GM19240 (cell line): Measurements from ENCODE around the gene CDC20B.
"Not testable (repeated sequence)": the region's sequence is repeated elsewhere in the genome, so short reads cannot be mapped to it uniquely, and the experiment has no call there.

Experiments used
- DNase-seq: peaks from one replicate; pipeline ENCODE4 v3.0.0; 2011; ENCODE audit warnings: low spot score; ENCODE audit not compliant: insufficient read length

The CDC20B gene

DNA sequence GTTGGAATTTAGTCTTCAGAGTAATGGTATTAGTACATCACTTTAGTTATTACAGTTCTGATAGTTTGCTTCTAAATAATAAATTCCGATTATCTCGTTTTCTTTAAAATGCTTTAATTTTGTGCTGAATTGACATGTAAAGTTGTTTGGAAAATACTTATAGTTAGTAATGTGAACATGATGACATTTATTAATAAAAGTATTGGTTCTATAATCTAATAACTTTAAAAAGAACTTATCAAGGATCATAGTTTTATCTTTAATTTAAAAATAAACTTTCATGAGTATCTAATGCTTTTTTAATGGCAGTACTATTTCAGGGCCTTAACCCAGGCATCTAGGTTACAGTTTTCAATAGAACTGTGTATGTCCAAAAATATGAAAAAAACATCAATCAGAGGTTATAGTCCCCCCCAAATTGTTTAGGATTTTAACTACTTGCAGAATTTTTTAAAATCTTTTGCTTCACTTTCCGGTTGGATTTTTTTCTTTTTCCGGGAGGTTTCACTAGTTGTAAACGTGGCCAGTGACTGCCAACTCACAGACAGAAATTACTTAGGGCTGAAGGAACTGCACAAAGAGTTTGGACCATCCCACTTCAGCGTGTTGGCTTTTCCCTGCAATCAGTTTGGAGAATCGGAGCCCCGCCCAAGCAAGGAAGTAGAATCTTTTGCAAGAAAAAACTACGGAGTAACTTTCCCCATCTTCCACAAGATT, 12.3 kb downstream of the CDC20B start:
- no peak for DNase-seq

DNA sequence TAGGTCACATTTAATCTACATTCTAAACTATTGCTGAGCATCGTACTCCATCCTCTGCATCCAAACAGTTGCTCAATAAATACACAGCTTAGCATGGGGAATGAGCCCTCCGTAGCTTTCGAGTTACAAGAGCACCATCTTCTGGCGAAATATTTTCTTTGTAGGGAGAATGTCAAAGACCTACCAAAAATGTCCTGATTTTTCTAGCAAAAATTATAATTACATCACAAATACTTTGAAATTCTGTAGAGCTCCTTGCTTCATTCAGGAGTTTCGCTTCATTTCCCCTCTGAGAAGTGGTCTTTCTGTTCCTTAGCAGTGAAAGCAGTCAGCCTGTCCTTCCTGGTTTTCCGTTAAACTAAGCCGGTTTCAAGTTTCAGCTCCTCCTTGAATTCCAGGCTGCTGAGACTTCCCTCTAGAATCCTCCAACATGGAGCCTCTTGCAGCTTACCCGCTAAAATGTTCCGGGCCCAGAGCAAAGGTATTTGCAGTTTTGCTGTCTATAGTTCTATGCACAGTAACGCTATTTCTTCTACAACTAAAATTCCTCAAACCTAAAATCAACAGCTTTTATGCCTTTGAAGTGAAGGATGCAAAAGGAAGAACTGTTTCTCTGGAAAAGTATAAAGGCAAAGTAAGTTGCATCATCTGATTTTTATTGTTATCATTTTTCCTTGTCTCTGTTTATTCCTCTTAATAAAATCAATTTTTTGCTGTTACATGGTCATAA, 13.0 kb downstream of the CDC20B start, which contains the start of gene GPX8:
Gene GPX8 (plus strand): TSS at position 409 of the 730 bp plus-strand sequence. CDS start 22 bp downstream, at position 431.
- DNase-seq = no peak

DNA sequence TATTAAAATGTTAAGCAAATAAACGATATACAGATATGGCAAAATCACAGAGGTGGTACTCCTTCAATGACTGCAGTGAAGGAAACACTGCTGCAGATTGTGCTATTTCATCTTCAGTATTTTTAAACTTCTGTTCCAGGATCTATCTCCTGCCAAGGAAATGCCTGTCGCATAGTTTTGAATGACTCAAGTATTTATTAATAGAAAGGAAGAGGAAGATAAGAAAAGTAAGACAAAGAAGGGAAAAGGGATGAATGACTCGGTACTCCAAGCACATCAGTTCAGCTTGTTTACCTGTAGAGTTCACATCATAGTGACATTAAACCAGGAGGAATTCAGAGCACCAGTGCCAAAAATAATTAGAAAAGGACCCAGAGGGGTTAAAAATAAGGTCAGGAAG, 18.1 kb downstream of the CDC20B start:
- DNase-seq = no peak

DNA sequence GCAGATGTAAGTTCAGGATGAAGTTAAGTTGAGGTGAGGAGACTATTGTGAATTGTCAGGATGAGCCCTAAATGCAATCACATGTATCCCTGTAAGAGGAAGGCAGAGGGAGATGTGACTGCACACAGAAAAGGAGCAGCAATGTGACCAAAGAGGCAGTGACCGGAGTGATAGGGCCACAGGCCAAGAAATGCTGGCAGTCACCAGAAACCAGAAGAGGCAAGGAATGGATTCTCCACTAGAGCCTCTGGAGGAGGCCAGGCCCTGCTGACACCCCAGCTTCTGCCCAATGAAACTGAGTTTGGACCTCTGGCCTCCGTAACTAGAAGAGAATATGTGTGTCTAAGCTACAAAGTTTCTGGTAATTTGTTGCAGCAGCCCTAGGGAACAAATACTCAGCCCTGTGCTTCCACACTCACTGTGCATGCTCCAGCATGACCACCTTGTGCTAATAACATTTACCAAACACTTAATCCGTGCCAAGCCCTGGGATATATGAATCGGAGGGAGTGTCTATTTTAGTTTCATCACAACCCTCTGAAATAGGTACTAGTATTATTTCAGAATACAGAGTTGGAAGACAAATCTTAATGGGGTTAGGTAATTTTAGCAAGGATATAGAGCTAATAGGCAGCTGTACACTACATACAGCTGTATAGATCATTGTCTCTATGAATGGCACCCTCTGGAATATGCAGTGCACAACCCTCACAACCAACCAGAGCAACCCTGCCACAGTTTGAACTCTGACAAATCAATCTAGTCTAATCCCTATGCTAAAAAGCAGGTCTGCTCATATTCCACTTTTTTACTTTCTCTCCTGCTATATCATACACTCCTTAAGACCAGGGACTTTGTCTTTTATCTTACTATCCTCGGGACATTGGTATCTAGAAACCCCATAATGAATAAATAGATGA, 20.8 kb downstream of the CDC20B start:
- DNase-seq = no peak

DNA sequence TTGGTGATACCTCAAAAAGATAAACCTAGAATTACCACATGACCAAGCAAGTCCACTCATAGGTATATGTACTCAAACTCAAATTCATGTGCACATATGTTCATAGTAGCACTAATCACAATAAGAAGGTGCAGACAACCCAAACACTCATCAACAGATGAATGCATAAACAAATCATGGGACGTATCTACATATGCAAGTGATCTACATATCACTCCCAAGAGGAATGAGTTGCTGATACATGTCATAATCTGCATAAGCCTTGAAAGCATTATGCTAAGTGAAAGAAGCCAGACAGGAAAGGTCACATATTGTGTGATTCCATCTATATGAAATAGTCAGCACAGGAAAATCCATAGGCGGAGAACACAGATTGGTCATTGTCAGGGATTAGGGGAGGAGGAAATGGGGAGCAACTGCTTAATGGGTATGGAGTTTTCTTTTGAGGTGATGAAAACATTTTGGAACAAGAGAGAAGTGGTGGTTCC, 23.6 kb downstream of the CDC20B start:
- DNase-seq = no peak

DNA sequence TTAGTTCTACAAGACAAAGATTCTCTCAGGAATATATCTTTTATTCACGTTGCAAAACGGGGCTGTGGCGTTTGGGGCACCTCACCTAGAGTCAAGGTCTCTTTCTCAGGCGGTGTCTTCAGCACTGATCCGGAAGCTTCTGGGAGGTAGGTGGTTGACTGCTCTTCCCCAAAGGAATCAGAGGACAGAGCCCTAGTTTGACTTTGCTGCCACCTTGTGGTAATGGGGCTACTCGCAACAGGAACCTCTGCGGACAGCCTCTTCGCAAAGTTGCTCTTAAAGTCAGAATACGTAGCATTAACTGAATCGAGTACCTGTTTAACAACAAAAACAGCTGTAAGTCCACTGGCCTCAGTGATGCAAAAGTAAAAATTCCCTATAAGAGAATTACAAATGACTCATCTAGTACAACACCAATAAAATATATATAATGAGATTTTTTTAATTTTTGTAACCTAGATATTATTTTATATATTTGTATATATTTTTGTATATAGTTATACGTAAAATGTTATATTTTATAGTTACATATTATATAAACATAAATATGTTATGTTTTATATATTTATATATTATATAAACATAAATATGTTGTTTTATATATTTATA, 26.3 kb downstream of the CDC20B start:
- DNase-seq = peak; percentile 35

DNA sequence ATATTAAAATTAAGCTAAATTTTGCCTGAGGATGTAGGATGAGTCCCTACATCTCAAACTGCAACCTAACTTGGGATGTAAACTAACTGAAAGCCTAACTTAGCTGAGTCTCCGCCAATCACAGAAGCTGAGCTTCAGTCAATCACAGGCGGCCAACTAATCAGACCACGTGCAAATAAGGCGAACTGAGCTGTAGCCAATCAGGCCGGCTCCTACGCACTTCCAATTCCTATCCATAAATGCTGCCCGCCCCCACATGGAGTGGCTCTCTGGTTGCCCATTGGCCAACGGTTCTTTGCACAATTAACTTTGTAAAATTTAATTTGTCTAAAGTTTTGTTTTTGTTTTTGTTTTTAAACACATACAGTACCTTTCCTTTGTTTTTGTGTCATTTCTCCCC, 26.9 kb downstream of the CDC20B start:
- DNase-seq = no peak

DNA sequence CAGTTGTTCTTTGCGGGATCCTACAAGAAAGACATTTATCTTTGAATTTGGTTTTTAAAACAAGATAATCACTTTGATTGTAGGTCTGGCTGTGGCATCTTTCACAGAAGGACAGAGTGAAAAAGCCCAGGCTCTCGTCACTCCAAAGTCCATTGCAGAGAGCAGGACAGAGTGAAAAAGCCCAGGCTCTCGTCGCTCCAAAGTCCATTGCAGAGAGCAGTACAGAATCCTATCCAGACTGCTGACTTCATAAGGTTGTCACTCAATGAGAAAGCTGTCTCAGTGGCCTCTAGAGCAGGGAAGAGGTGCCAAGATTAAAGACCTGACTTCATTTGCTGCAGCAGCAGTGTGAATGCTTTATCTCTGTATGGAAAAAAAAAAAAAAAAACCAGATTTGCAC, 29.4 kb downstream of the CDC20B start:
- no peak for DNase-seq

DNA sequence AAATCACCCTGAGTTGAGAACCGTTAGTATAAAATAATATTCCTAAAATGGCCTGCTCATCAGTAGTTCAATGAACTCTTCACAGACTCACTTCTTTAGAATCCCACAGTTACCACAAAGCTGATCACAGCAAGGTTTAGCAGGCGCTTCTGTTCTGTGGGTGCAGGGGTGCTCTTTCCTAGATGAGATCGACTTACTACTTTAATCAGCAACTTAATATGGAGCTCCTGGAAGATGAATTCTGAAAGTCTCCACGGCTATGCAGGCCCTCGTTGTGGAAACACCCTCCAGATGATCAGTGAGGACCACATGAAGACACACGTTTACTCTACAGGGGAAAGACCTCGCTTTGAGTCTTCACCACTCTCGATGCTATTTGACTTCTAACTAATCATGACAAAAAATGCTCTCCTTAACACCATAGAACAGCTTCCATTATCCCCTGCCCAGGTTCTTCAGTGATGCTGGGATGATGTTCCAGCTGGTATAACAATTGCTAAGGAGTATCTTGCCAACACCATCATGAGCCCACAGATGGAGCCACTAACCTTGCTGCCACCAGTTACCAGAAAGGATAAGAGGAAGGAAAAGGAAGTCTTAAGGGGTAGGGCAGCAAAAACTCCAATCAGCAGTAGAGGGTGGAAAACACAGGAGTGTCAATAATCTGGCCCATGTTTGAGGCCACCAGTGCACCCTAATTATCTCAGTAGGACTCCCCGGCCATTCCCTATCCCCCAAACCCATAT, 30.9 kb downstream of the CDC20B start:
- DNase-seq = no peak

DNA sequence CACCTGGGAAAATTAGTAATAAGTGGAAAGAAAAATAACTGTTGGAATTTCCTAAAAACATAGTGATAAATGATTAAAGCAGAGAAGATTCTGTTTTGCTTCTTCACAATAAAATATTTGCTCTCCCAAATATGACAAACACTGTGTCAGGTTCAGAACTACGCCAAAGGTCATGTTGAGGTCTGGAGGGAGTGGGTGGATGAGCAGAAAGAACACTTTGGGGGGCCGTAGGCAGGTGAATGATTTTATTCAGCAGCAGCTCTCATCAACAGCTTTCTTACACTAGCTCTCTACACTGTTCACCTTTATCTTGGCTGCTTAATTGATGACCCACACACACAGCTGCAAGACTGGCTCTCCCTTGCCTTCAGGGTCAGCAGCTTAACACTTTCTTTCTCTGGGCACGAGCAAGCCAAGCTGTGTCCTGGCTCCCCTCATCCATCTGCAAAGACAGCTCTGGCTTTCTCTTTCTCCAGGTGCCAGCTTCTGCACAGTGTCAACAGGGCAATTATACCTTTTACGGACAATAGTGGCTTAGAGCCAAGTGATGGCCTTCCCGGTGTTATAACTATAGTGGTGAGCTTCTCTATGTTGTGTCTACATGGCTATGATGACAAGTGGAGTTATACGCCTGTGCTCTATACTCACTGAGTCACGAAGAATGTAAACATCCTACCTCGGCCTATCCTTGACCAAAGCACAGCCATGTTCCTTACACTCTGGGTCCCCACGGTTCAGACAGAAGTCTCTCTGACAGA, 31.9 kb downstream of the CDC20B start:
- DNase-seq = no peak

DNA sequence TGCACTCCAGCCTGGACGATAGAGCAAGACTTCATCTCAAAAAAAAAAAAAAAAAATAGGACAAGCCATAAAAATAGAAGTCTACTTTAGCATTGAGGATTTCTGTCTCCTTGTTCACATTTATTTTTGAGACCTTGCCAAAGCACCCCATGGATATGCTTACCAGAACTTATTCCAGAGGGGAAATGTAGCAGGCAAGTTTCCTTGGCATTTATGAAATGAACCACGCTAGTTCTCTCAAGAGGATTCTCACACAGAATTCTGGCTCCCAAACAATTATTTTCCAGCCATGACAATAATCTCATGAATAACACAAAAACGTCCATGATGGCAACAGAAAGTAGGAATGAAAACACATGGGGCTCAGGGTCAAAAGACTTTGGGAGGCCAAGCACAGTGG, 36.5 kb downstream of the CDC20B start:
- DNase-seq = no peak

DNA sequence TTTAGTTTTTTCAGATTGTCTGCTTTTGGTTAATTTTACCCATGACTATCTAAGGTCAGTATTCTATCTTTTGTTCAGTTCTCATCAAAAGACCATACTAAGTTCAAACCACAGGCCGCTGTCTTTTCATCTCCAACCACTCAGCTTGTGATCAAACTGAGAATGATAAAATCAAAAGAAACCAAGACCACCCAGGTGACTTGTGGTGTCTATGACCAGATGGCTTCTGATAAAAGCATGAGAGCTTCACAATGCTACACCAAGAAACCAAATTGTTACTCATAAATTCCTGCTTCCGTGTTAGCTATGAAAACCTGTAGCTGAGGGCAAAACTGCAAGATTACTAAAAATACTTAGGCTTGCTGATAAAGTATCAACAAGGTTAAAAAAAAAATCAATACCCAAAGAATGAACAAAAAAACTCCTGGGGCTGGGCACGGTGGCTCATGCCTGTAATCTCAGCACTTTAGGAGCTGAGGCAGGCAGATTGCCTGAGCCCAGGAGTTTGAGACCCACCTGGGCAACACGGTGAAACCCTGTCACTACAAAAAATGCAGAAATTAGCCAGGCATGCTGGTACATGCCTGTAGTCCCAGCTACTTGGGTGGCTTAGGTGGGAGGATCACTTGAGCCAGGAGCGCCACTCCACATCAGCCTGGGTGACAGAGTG, 38.8 kb downstream of the CDC20B start:
- DNase-seq = no peak

DNA sequence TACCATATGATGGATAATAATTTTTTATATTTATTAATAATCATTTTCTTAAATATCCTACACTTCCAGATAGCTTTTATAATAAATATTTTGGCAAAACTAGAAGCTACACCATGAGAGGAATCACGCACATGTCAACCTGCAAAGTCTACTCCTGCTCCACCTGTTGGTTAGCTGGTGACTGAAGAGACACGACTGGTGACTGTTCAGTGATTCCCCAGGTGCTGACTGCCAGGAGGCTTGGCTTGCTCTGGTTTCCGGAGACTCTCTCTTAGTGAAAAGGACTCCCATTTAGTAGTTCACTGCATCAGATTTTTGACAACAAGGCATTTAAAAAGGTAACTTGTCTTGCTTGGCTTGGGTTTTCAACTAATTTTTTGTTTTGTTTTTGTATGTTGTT, 49.6 kb downstream of the CDC20B start:
- DNase-seq = no peak

DNA sequence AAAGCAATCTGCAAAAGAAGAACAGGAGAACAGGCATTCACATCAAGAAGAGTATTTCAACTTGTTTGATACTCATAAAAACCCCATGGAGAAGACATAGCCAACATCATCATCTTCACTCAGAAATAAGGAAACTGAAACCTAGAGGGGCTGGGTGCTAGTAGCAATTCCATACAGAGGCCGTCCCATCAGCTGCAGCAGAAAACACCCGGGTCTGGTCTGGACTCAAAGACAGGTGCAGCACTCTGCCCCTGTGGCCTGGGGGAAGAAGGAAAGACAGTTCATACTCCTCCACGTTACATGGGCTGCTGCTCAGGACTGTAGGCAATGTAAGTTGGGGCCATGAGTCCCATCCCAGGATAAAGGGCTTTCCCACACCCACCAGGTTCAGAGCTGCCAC, 58.9 kb downstream of the CDC20B start:
- DNase-seq = no peak

DNA sequence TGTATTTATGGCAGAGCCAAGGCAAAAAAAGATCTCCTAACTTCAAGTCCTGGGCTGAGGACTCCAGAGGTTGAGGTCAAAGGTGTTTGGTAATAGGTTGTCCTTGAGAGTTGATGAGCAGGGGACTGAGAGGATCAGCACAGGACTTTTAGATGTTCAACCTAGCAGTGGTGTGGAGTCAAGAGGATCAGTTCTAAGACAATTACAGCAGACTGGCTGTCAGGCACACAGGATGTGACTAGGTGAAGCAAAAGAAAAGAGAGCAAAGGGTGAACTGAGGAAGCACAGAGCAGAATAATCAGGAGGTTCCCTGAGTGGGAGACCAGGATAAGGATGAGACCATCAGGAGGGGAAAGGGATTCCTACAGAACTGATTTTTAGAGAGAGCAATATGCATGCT, 59.6 kb downstream of the CDC20B start:
- no peak for DNase-seq

DNA sequence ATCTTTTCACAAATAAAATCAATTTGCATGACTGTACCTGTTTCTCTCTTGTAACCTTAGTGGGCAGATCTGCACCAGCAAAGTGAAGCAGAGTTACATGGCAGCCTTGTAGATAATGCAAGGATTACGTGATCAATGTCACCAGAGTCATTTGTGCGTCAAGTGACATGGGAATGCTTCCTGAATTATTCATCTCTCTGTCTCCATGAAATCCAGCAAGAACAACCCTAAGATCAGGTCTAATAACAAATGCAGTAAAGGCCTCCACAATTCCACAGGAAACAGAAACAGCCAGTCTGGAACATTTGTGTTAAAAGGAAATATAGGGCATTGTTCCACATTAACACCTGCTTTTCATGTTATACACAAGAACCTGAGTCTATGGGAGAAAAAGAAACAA, 62.8 kb downstream of the CDC20B start:
- no peak for DNase-seq

DNA sequence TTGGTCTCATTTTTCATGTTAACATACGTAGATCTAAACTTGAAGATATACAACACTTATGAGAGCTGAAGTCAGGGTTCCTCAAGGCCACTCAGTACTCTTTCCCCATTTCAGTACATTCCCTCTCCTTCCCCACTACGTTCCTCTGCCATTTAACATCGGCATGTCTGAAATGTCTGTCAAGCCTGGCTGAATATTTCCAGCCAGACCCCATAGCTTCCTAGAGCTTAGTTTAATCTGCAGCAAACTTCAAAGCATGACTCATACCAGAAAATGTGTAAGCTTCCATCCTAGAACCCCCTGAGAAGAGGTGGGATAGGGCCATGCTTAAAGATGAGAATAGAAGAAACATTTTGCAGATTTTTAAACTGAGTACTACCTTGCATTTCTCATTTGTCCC, 64.3 kb downstream of the CDC20B start:
- DNase-seq = no peak

DNA sequence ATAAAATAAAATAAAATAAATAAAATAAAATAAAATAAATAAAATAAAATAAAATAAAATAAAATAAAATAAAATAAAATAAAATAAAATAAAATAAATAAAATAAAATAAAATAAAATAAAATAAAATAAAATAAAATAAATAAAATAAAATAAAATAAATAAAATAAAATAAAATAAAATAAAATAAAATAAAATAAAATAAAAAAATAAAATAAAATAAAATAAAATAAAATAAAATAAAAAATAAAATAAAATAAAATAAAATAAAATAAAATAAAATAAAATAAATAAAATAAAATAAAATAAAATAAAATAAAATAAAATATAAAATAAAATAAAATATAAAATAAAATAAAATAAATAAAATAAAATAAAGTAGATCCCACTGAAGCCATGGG, 67.0 kb downstream of the CDC20B start:
- not testable (repeated sequence) for DNase-seq

DNA sequence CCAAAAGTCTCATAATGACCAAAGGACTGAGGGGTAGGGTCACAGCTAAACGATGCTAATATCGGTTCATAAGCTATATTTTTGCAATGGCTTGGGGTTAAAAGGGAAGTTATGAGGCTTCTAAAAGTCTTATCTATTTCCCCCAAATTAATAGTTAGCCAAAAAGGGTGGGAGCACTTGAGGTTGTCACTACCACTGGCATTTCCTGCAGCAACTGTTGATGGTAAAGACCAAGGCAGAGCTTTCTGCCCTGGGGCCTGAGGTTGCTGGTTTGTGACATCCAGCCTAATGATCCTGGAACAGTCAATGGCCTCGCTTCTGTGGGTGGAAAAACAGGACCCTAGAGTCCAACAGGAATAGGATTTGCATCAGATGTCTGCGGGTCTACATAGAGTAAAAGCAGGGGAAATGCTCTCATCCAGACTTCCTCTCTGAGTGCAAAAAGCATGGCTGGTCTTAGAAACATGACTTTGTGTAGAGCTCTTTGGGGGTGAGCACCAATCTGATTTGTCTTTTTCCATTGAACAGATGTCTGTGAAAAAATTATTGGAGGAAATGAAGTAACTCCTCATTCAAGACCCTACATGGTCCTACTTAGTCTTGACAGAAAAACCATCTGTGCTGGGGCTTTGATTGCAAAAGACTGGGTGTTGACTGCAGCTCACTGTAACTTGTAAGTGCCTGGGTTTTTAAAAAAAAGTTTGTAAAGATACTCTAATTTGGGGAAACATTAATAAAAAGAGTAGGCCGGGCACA, 67.9 kb downstream of the CDC20B start:
- DNase-seq = no peak
